OCI-LY1 (cell line): Measurements from ENCODE around the gene TRIM10.
A peak's percentile ranks its signal among the peaks of the same experiment; 100 is the strongest.
"Not testable (repeated sequence)": the region's sequence is repeated elsewhere in the genome, so short reads cannot be mapped to it uniquely, and the experiment has no call there.

Source experiments
- H2AFZ ChIP-seq: fragments of 200-600 bp; sonication (generic), shearing (Covaris generic); 2 replicates; pipeline ENCODE4 v1.6.0; 2014; ENCODE audit warnings: antibody characterized with exemption, mild to moderate bottlenecking, low read length
- H3F3A ChIP-seq: fragments of 200-600 bp; sonication (generic), shearing (Covaris generic); 2 replicates; pipeline ENCODE4 v1.6.0; 2014; ENCODE audit warnings: mild to moderate bottlenecking, antibody characterized with exemption, low read length, moderate library complexity; ENCODE audit not compliant: insufficient read depth
- H3K27ac ChIP-seq: fragments of 200-600 bp; sonication (generic); 2 replicates; pipeline ENCODE4 v1.5.1; 2014; ENCODE audit warnings: low read length, mixed run types, mild to moderate bottlenecking, low read depth; ENCODE audit not compliant: poor library complexity, severe bottlenecking
- H3K27me3 ChIP-seq: fragments of 200-600 bp; sonication (generic); 2 replicates; pipeline ENCODE4 v1.6.0; 2014; ENCODE audit warnings: antibody characterized with exemption, mild to moderate bottlenecking, low read length, moderate library complexity; ENCODE audit not compliant: insufficient read depth
- H3K36me3 ChIP-seq: fragments of 200-600 bp; sonication (generic); 2 replicates; pipeline ENCODE4 v1.6.1; 2014; ENCODE audit warnings: mild to moderate bottlenecking, antibody characterized with exemption, low read length, moderate library complexity, mixed read lengths; ENCODE audit not compliant: insufficient read depth
- H3K4me1 ChIP-seq: fragments of 200-600 bp; sonication (generic); 2 replicates; pipeline ENCODE4 v1.5.1; 2014; ENCODE audit warnings: mild to moderate bottlenecking, low read length, moderate library complexity; ENCODE audit not compliant: insufficient read depth, severe bottlenecking
- H3K4me2 ChIP-seq: fragments of 200-600 bp; sonication (generic), shearing (Covaris generic); 2 replicates; pipeline ENCODE4 v1.6.1; 2014; ENCODE audit warnings: low read length
- H3K4me3 ChIP-seq: fragments of 200-600 bp; sonication (generic); 2 replicates; pipeline ENCODE4 v1.5.1; 2014; ENCODE audit warnings: low read length, low read depth, mild to moderate bottlenecking, mixed read lengths; ENCODE audit not compliant: poor library complexity, severe bottlenecking
- H3K79me2 ChIP-seq: fragments of 200-600 bp; shearing (Covaris generic); 2 replicates; pipeline ENCODE4 v1.6.1; 2016; ENCODE audit warnings: mixed run types, low read length, mixed read lengths; ENCODE audit not compliant: insufficient read depth
- H3K9ac ChIP-seq: fragments of 200-600 bp; sonication (generic), shearing (Covaris generic); 2 replicates; pipeline ENCODE4 v1.6.1; 2014; ENCODE audit warnings: mild to moderate bottlenecking, low read length, mixed read lengths
- H3K9me2 ChIP-seq: fragments of 200-600 bp; sonication (generic), shearing (Covaris generic); 2 replicates; pipeline ENCODE4 v1.6.1; 2014; ENCODE audit warnings: low read depth, mild to moderate bottlenecking, low read length, mixed read lengths
- H3K9me3 ChIP-seq: fragments of 200-600 bp; shearing (Covaris generic); 2 replicates; pipeline ENCODE4 v1.6.1; 2014; ENCODE audit warnings: low read length, mixed read lengths
- H4K20me1 ChIP-seq: fragments of 200-600 bp; sonication (generic), shearing (Covaris generic); 2 replicates; pipeline ENCODE4 v1.6.0; 2016; ENCODE audit warnings: mild to moderate bottlenecking, low read length; ENCODE audit not compliant: insufficient read depth
- EZH2 ChIP-seq: fragments of 200-600 bp; sonication (generic), shearing (Covaris generic); IDR thresholded peaks from 2 replicates; pipeline ENCODE4 v1.8.0; 2017; ENCODE audit warnings: borderline replicate concordance, mixed run types, mild to moderate bottlenecking, antibody characterized with exemption, low read length, moderate library complexity, mixed read lengths
- TF ChIP-seq, protein P1 (sequence below): fragments of 200-600 bp; sonication (generic), shearing (Covaris generic); IDR thresholded peaks from 2 replicates; pipeline ENCODE4 v1.5.1; 2017; ENCODE audit warnings: mild to moderate bottlenecking, antibody characterized with exemption, low read length, moderate library complexity, mixed read lengths

The TRIM10 gene

DNA sequence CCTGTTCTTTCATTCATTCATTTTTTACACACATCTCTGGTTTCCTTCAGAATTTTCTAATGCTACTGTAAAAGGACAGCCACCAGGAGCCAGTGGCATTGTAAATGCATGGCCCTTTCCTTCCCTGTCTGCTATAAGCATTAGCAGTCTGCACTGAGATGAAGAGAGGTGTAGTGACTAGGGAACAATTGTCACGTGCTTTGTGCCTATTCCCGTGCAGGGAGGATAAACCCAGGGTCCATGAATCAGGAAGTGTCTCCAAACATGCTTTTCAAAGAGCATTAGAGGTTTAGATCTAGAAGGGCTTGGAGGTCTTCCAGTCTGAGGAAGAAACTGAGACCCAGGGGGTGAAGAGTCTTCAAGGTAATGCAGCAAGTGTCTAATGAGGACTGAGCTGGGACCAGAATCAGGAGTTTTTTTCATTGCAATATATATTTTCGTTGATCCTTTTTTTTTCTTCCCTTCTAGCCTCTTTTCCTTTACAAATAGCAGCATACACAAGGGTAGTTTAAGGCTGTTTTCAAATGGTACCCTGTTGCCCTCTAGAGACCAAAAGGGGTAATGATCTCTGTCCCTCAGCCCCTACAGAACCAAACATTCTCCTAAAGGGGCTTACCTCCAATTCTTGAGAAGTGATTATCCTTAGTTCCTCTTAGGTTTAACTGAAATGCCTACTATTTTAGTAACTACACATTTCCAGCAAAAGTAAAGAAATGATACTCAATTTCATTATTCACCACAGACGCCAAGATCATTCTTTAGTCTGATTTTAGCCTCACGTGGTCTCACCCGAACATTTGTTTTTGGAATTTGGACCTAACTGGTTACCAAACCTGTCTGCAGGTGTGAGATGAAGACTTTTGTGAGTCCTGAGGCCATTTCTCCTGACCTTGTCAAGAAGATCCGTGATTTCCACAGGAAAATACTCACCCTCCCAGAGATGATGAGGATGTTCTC lies 8.9 kb upstream of the TRIM10 start:
- H3K36me3 ChIP-seq, result no peaks in the 10 kb centered on the region
- H4K20me1 ChIP-seq, result no peaks in the 10 kb centered on the region
- no peak overlapping the region for H3K9ac ChIP-seq
- H3K27ac ChIP-seq, result no peak overlapping the region
- H2AFZ ChIP-seq, result no peak overlapping the region
- TF ChIP-seq EZH2, result no peak
- TF ChIP-seq, protein P1, sequence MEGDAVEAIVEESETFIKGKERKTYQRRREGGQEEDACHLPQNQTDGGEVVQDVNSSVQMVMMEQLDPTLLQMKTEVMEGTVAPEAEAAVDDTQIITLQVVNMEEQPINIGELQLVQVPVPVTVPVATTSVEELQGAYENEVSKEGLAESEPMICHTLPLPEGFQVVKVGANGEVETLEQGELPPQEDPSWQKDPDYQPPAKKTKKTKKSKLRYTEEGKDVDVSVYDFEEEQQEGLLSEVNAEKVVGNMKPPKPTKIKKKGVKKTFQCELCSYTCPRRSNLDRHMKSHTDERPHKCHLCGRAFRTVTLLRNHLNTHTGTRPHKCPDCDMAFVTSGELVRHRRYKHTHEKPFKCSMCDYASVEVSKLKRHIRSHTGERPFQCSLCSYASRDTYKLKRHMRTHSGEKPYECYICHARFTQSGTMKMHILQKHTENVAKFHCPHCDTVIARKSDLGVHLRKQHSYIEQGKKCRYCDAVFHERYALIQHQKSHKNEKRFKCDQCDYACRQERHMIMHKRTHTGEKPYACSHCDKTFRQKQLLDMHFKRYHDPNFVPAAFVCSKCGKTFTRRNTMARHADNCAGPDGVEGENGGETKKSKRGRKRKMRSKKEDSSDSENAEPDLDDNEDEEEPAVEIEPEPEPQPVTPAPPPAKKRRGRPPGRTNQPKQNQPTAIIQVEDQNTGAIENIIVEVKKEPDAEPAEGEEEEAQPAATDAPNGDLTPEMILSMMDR, result peak; percentile 81
- no peak overlapping the region for H3K4me3 ChIP-seq
- no peaks in the 10 kb centered on the region for H3K27me3 ChIP-seq
- no peaks in the 10 kb centered on the region for H3K9me2 ChIP-seq
- no peaks in the 10 kb centered on the region for H3K4me1 ChIP-seq
- no peaks in the 10 kb centered on the region for H3K9me3 ChIP-seq
- H3F3A ChIP-seq, result no peaks in the 10 kb centered on the region
- no peak overlapping the region for H3K4me2 ChIP-seq
- H3K79me2 ChIP-seq, result no peaks in the 10 kb centered on the region

DNA sequence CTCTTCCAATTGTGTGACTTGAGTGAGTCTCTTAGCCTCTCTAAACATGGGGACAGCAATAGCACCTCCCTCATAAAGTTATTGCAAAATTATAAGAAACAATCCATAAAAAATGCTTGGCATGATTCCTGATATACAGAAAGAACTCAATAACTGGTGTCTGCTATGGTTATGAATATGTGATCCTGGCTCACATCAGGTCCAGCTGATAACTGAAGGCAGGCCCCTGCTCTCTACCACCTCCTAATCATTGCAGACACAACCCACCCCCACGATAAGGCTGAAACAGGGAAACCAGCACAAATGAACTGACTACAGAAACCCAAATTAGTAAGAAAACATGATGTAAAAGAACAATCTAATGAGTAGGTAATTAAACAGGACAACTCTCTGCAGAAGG lies 7.7 kb upstream of the TRIM10 start:
- no peak overlapping the region for H3K4me3 ChIP-seq
- H3K27ac ChIP-seq, result no peak overlapping the region
- no peaks in the 10 kb centered on the region; the same call in 1 of the 2 replicates for H3K27me3 ChIP-seq
- no peak overlapping the region for H2AFZ ChIP-seq
- no peaks in the 10 kb centered on the region for H3F3A ChIP-seq
- H3K9me2 ChIP-seq, result no peaks in the 10 kb centered on the region
- no peaks in the 10 kb centered on the region for H3K4me1 ChIP-seq
- H3K9ac ChIP-seq, result no peak overlapping the region
- H3K79me2 ChIP-seq, result no peaks in the 10 kb centered on the region
- TF ChIP-seq, protein P1, result no peak
- TF ChIP-seq EZH2, result no peak
- H3K9me3 ChIP-seq, result no peaks in the 10 kb centered on the region
- no peaks in the 10 kb centered on the region for H4K20me1 ChIP-seq
- no peak overlapping the region for H3K4me2 ChIP-seq
- no peaks in the 10 kb centered on the region for H3K36me3 ChIP-seq

DNA sequence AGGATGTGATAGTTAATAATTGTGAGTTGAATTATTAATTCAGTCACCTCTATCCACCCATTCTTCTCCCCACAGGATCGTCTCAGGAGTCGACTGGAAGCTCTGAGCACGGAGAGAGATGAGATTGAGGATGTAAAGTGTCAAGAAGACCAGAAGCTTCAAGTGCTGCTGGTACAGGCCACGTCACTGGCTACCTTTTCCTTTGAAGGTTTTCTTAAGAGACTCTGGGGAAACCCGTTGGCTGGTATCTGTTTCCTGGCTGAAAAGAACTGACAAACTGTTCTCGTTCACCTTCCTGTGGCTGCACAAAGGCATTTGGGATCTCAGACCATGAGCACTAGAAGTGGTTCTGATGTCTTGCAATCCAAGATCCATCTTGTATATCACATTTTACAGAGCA lies 6.1 kb upstream of the TRIM10 start:
- TF ChIP-seq, protein P1, result no peak
- TF ChIP-seq EZH2, result no peak
- H3K4me1 ChIP-seq, result no peaks in the 10 kb centered on the region
- H4K20me1 ChIP-seq, result no peaks in the 10 kb centered on the region
- no peak overlapping the region for H3K27ac ChIP-seq
- no peaks in the 10 kb centered on the region for H3F3A ChIP-seq
- H3K4me3 ChIP-seq, result no peak overlapping the region
- H3K4me2 ChIP-seq, result no peak overlapping the region
- no peak overlapping the region for H2AFZ ChIP-seq
- no peaks in the 10 kb centered on the region; the same call in 1 of the 2 replicates for H3K27me3 ChIP-seq
- H3K9me2 ChIP-seq, result no peaks in the 10 kb centered on the region
- H3K36me3 ChIP-seq, result no peaks in the 10 kb centered on the region
- no peaks in the 10 kb centered on the region for H3K9me3 ChIP-seq
- H3K9ac ChIP-seq, result no peak overlapping the region
- H3K79me2 ChIP-seq, result no peaks in the 10 kb centered on the region

DNA sequence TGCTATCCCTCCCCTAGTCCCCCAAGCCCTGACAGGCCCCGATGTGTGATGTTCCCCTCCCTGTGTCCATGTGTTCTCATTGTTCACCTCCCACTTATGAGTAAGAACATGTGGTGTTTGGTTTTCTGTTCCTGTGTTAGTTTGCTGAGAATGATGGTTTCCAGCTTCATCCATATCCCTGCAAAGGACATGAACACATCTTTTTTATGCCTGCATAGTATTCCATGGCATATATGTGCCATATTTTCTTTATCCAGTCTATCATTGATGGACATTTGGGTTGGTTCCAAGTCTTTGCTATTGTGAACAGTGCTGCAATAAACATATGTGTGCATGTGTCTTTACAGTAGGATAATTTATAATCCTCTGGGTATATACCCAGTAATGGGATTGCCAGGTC lies 4.2 kb upstream of the TRIM10 start:
- not testable (repeated sequence) for H3K27ac ChIP-seq, H3K4me2 ChIP-seq, H3K4me3 ChIP-seq, H3K4me1 ChIP-seq, H3K9me2 ChIP-seq, H2AFZ ChIP-seq, H3K36me3 ChIP-seq, H3F3A ChIP-seq, H3K9ac ChIP-seq, H4K20me1 ChIP-seq, H3K27me3 ChIP-seq, H3K9me3 ChIP-seq, H3K79me2 ChIP-seq
